Skeletal muscle cell (primary cell): ENCODE measurements around the gene PMVK.
"Not testable (repeated sequence)": the region's sequence is repeated elsewhere in the genome, so short reads cannot be mapped to it uniquely, and the experiment has no call there.

Source experiments
- DNase-seq: peaks from one replicate; pipeline ENCODE4 v3.0.0-alpha.2; 2010; ENCODE audit warnings: low read depth
- H3K4me3 ChIP-seq: 2 replicates; pipeline ENCODE4 v1.5.1; 2011; ENCODE audit warnings: low read depth, mild to moderate bottlenecking, control low read depth, low read length, moderate library complexity

The PMVK gene

DNA sequence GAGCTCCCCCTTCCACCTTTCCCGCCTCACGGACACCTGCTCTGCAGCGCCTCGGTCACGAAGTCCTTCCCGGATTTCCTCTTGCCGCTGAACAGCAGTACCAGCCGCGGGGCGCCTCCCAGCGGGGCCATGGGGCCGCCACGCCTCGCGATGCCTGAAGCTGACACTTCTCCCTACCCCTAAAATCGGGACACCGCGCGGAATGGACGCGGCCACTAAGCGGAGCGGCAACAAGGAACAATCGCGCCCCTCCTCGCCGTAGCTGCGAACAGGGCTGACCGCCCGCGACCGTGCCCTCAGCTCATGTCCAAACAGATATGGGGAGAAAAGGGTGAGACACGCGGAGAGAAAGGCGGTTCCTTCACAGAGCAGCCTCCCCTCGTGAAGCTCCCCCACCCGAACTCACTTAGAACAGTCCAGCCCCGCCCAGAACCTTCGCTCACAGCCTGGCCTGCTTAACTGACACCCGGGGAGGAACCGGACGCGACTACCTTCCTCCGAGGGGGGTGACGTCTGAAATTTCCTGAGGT lies at the start of gene PMVK:
Gene PMVK, minus strand, starts transcription at position 165 of the 530 bp plus-strand sequence. Its CDS starts 34 bp downstream, at position 131.
- peak within 1 kb of the TSS; percentile 82 for H3K4me3 ChIP-seq
- DNase-seq = peak; percentile 88

DNA sequence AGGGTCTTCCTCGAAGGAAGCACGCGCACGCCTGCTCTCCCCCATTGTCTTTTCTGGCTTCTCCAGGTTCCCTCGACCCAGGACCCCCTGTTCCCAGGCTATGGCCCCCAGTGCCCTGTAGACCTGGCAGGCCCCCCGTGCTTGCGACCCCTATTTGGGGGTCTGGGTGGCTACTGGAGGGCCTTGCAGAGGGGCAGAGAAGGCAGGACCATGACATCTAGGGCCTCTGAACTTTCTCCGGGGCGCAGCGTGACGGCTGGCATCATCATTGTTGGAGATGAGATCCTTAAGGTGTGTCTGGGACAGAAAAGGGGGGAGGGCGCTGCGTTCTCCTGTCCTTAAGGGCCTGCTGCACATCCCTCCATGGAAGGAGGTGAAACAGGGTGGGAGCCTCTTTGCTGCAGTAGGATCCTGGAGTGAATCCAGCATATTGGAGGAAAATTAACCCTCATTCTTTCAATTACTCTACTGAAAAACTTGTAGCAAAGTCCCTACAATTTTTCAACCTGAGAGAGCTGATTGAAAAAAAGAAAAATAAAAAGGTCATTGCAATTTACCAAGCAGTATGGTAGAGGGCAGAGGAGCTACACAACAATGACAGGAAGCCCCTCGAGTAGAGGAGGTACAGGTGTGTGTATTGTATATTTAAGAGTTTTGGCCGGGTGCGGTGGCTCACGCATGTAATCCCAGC lies 47.4 kb upstream of the PMVK start:
- no peak for DNase-seq
- peak overlapping the region; percentile 97 for H3K4me3 ChIP-seq

DNA sequence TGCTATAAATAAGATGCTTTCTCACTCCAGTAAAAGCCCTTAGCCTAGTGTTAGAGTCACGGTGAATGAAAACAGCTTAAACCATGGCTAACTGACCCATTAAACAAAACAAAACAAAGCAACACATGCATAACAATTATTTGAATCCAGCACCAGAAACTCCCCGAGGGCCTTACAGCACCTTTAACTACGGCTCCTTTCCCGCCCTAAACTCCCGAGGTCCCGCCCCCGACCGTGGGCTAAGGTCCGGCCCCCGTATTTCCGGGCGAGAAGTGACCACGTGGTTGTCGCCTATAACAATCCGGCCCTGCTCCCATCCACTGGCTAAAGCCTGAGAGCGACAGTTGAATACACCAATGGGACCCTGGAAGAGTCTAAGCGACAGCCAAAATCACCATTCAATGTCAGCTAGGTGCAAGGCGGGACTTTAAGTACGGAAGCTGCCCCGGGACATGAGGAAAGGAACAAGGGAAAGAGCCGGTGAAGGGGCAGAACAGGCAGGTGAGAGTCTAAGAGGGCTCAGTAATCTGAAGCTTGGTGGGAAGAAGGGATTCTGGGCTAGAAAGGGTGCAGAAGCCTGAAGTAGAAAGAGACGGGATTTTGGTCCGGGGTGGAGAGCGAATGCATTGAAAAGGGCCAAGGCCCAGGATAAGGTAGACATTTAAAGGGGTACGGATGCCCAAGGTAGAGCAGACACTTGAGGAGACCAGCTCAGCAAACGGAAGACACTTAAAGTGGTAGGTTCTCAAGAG lies 46.6 kb upstream of the PMVK start, which contains the start of gene FLAD1:
Gene FLAD1, plus strand, starts transcription at position 448 of the 752 bp plus-strand sequence. CDS start 351 bp downstream, outside the sequence.
- H3K4me3 ChIP-seq = peak within 1 kb of the TSS; percentile 97
- peak; percentile 99 for DNase-seq

- DNase-seq = no peak
These were observed 45.8 kb upstream of the PMVK start for GRCh38 chr1:154982341-154982740.

GRCh38 chr1:154978360-154978759 lies 41.8 kb upstream of the PMVK start:
- no peak for DNase-seq
- H3K4me3 ChIP-seq = no peak overlapping the region

More at GRCh38 chr1:154982341-154982740, 45.8 kb upstream of the PMVK start:
- H3K4me3 ChIP-seq = peak overlapping the region; percentile 97

DNA sequence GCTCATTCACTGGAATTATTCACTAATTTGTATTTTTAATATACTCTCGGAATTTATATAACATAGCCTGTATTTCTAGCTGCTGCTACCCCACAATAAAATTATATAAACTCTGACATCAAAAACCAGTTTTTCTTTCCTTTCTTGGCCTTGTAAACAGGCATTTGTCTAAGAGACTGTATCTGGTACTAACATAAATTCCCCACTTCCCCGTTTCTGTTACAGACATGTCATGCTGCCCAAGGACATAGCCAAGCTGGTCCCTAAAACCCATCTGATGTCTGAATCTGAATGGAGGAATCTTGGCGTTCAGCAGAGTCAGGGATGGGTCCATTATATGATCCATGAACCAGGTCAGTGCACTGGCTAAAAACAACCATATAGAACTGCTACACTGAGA lies 41.2 kb upstream of the PMVK start:
- not testable (repeated sequence) for H3K4me3 ChIP-seq, DNase-seq

GRCh38 chr1:154975409-154976059 lies 39.0 kb upstream of the PMVK start:
- H3K4me3 ChIP-seq = peak overlapping the region; percentile 72
- DNase-seq = no peak

GRCh38 chr1:154974808-154975408 lies 38.4 kb upstream of the PMVK start:
- peak overlapping the region; percentile 72 for H3K4me3 ChIP-seq
- peak; percentile 73 for DNase-seq

- DNase-seq = peak; percentile 100
- peak within 1 kb of the TSS; percentile 72 for H3K4me3 ChIP-seq
These were observed 37.7 kb upstream of the PMVK start, which contains the start of gene CKS1B for GRCh38 chr1:154974102-154974807. Gene CKS1B, plus strand, starts transcription at chr1:154974681. Its CDS starts 65 bp downstream, at chr1:154974746.

- peak overlapping the region; percentile 72 for H3K4me3 ChIP-seq
- peak; percentile 82 for DNase-seq
These were observed 37.0 kb upstream of the PMVK start for GRCh38 chr1:154973344-154974101.

DNA sequence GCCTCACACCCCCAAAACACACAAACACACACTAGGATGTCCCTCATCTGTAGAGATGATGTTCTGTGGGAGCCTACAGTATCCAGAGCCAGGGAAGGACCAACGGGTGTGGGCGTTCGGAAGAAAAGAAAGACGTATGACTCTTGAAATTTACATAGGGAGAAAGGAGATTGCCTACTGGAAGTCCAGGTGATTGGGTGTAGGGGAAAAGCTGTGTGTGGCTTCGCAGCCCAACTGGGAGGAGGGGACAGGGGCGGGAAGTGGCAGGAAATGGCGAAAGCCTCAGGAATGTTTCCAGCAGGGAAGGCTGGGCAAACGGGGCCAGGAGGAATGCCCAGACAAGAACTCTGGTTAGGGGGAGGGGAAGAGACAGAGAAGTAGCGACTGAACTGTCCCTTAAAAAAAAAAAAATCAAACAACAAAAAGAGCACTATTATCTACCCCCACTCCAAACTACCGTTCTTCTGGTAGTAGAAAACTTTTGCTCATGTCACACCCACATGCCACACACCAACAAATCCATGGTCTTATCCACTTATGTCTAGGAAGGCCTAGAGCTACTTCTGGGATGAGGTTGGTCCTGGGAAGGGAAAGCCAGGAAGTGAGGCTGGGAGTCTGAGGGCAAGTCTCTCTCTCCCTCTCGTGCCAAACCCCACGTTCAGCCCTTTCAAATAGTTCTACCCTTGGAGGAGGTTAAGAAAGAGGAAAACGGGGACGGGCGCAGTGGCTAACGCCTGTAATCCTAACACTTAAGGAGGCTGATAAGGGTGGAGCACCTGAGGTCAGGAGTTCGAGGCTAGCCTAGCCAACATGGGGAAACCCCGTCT lies 36.2 kb upstream of the PMVK start:
- DNase-seq = peak; percentile 86
- peak overlapping the region; percentile 72 for H3K4me3 ChIP-seq

DNA sequence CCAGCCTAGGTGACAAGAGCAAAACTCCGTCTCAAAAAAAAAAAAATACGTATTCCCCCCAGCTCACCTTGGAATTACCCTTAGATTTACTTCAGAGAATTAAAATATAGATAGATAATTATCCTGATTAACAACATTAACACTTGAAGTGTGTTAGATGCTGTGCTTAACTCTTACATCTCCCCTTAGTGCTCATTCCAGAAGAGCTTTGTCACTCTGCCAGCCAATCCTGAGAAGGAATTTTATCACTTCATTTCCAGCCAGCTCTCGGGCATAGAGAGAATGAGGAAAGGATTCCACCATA lies 35.6 kb upstream of the PMVK start:
- H3K4me3 ChIP-seq = peak overlapping the region; percentile 39
- no peak for DNase-seq

DNA sequence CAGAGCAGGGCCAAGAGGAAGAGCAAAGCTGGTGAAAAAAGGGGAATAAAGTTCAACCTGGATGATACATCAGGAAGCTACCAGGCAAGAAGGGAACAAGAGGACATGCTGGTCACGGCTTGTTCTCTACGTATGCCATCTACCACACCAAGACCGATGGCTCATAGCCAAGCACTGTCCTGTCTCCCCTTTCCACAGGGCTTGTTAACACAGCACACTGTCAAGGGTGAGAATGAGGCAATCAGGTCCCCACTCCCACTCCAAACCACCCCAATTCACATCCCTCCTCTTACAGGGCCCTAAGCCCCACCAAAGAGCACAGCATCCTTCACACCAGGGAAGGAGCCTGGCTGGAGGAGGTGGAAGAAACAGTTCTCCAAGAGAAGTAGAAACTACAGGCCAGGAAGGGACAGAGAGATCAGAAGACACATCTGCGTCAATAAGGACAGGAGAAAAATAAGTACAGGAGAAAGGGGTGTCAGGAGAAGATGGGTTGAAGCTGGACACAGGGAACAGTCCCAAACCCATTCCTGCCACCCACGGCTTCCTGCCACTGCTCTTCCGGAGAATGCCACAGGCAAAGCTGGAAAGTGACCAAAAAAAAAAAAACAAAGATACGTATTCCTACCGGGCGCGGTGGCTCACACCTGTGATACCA lies 35.0 kb upstream of the PMVK start:
- H3K4me3 ChIP-seq = peak overlapping the region; percentile 94
- DNase-seq = no peak

GRCh38 chr1:154970631-154971340 lies 34.3 kb upstream of the PMVK start, which contains the start of gene SHC1:
Gene SHC1, minus strand, starts transcription at chr1:154970747. Its CDS starts 221 bp downstream, at chr1:154970526.
- H3K4me3 ChIP-seq = peak within 1 kb of the TSS; percentile 94
- peak; percentile 84 for DNase-seq

DNA sequence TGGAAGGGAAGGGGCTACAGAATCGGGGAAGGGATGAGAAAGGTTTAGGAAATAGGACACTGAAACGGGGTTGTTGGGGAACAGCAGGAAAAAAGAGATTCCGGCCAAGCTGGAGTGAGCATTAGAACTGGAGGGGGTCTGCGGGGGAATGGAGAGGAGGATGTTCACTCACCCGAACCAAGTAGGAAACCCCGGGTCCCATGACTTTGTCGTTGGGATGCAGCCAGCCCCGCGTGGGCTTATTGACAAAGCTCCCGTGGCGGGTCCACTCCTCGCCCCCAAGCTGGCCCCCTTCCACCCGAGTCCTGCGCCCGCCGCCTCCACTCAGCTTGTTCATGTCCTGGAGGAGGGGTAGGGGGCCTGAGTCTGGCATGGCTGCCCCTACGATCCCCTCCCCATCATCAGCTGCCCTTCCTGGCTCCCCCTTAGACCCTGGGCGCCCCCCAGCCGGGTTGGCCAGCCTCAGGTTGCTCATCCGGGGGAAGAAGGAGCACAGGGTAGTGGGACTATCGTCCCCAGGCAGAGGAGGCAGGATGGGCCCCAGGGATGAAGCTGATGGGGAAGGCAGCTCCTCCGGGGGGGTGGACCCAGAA lies 33.4 kb upstream of the PMVK start:
- H3K4me3 ChIP-seq = peak overlapping the region; percentile 94
- no peak for DNase-seq

DNA sequence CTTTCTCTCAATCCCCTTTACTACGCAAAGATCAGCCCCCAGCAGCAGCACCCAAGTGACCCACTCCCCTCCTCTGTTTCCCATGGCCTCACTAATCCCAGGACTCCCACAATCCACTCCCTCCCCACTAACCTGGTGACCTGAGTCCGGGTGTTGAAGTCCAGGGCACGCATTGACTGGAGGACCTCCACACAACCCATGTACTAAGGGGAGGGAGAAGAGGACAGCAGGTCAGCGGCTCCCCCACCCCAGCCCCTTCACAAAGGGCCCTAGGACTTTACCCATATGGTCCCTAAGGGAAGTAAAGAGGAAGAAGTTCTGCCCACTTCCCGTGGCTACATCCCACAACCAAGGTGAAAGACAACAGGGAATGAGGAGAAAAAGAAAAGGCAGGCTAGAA lies 32.7 kb upstream of the PMVK start:
- no peak for DNase-seq
- peak overlapping the region; percentile 94 for H3K4me3 ChIP-seq
